Measurements from ENCODE around the gene LTBP1.

DNA sequence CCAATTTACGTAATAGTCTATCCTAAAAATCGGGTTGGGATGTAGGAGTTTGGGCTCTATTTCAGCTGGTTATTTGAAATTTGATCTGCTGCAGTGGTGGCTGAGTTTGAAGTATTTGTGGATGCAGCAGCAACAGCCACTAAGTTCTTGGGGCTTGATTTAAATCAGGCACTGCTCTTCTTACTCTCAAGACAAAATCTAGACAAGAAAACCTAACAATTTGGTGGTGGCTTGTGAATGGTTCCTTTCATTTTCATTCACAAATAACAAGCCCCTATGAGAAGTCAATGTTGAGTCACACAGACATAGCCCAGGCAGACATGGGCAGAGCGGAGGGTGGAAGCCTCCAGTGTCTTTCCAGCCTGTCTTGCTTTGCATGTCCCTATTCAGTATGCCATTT is 199.3 kb downstream of the LTBP1 start:
- TF ChIP-seq, protein P1, sequence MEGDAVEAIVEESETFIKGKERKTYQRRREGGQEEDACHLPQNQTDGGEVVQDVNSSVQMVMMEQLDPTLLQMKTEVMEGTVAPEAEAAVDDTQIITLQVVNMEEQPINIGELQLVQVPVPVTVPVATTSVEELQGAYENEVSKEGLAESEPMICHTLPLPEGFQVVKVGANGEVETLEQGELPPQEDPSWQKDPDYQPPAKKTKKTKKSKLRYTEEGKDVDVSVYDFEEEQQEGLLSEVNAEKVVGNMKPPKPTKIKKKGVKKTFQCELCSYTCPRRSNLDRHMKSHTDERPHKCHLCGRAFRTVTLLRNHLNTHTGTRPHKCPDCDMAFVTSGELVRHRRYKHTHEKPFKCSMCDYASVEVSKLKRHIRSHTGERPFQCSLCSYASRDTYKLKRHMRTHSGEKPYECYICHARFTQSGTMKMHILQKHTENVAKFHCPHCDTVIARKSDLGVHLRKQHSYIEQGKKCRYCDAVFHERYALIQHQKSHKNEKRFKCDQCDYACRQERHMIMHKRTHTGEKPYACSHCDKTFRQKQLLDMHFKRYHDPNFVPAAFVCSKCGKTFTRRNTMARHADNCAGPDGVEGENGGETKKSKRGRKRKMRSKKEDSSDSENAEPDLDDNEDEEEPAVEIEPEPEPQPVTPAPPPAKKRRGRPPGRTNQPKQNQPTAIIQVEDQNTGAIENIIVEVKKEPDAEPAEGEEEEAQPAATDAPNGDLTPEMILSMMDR (IDR thresholded peaks at IDR 0.05): no peak
- TF ChIP-seq, protein P2, sequence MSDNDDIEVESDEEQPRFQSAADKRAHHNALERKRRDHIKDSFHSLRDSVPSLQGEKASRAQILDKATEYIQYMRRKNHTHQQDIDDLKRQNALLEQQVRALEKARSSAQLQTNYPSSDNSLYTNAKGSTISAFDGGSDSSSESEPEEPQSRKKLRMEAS (IDR thresholded peaks at IDR 0.05): no peak
- TF ChIP-seq, protein P3, sequence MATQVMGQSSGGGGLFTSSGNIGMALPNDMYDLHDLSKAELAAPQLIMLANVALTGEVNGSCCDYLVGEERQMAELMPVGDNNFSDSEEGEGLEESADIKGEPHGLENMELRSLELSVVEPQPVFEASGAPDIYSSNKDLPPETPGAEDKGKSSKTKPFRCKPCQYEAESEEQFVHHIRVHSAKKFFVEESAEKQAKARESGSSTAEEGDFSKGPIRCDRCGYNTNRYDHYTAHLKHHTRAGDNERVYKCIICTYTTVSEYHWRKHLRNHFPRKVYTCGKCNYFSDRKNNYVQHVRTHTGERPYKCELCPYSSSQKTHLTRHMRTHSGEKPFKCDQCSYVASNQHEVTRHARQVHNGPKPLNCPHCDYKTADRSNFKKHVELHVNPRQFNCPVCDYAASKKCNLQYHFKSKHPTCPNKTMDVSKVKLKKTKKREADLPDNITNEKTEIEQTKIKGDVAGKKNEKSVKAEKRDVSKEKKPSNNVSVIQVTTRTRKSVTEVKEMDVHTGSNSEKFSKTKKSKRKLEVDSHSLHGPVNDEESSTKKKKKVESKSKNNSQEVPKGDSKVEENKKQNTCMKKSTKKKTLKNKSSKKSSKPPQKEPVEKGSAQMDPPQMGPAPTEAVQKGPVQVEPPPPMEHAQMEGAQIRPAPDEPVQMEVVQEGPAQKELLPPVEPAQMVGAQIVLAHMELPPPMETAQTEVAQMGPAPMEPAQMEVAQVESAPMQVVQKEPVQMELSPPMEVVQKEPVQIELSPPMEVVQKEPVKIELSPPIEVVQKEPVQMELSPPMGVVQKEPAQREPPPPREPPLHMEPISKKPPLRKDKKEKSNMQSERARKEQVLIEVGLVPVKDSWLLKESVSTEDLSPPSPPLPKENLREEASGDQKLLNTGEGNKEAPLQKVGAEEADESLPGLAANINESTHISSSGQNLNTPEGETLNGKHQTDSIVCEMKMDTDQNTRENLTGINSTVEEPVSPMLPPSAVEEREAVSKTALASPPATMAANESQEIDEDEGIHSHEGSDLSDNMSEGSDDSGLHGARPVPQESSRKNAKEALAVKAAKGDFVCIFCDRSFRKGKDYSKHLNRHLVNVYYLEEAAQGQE (IDR thresholded peaks at IDR 0.05): no peak
- TF ChIP-seq ZNF302 (CRISPR knock-in tag; IDR thresholded peaks at IDR 0.05) (no peak), CEBPB (IDR thresholded peaks at IDR 0.05) (no peak)
